GM03348 (cell line): ENCODE data around the gene RAD51B.

Experiments used
- DNase-seq: peaks from one replicate; pipeline ENCODE4 v3.0.0; 2012; ENCODE audit warnings: low spot score

RAD51B gene

DNA sequence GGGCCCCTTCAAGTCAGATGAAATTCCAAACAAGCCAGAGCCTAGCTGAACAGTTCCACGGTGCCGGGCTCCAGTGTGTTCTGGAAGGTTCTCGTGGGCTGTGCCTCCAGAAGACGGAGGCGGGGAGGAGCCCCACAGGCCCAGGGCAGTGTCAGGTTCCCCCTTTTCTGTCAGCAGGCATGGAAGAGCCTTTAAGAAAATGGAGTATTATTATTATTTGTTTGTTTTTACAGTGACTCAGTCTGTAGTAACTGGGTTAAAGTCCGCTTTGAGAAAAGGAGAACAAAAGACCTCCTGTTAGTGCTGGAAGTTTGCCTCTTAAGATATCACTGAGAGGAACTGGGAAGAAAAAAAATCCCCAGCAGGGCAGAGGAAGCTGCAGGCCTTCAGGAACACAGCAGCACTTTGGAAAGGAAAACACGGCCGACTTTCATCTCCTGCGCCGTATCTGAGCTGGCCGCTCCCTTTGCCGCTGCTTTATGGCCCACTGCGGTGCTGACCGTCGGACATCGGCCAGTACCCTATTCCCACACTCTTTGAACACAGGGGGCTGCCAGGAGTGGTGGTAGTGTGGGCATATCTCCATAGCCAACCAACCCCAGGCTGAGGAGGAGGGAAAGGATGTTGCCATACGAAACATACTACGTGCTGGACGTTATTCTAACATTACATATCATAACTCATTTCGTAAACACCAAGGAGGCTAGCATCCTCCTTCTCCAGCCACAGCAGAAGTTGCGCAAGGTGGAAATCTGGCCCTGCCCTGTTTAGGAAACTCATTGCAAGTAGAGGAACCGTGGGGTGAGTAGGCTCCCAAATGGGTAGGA is 779.3 kb downstream of the RAD51B start:
- no peak for DNase-seq

DNA sequence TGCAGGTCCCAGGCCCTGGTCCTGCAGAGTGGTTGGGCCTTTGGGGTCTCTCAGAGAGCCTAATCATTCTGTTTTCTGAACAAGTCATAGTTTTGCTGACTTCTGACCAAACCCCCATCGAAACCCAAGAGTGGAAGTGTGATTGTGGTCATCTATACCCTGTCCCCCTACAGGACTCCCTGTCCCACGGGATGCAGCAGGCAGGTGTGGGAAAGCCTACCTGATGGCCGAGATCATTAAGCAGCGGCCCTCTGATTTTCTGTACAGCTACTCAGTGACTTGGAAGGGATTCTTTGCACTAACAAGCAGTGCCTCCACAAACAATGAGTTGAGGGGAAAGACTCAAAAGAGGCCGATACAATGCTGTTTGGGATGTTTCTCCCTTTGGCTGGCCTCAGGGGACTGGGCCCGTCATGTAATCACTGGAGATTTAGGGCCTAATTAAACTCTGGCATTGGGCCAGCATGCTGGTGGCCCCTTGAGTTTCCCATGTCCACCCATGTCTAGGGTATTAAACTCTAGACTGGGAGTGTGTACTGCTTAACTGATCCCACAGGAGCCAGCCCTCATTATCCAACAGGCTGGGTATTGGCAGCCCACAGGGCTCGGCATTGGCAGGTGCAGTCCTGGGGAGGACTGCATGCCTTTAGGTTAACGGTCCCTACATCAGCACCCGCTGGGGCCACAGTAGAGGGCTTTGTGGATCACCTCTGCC is 780.5 kb downstream of the RAD51B start:
- DNase-seq = no peak

DNA sequence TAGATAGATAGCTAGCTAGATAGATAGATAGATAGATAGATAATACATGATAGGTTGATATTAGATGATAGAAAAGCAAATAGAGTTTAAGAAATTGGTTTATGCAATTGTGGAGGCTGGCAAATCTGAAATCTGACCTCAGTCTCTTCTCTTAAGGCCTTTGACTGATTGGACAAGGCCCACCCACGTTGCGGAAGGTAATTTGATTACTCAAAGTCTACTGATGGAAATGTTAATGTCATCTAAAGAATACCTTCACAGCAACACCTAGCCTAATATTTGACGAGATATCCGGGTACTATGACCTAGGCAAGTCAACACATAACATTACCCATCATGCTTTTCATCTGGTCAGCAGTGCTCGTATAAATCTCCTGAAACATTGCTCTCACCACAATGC is 782.9 kb downstream of the RAD51B start:
- DNase-seq = no peak

DNA sequence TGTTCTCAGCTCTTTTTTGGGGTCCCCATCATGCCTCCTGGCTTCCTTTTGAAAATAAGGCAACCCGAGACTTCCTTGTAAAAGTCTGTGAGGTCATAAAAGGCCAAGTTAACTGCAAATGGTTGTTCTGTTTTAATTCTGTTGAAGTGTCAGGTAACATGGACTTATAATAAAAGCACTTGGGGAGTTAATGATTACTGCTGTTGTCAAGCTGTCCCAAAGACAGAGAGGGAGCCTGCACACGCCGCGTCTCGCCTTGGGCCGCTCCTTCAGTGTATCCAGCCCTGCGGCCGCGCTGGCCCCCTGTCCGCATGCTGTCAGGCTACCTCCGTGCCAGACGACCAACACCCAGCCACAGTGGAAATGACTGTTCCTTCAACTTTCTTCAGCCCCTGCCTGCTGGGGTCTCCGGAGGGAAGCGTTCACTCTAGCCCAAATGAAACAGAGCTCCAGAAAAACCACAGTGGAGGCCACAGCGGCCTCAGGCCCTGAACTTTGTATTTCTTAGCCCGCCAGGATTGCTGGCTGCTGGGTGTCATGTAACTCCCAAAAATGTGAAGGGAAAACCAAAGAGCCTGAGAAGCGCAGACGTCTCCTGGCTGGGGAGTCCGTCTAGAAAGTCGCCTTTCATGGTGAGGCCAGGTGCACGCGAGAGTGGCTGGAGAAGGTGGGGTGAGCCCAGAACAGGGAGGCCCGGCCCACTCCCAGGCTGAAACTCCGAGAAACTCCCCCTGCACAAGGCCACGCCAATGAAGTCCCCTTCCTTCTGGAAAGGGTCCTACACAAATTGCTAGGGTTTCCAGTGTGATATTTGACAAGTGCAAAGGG is 784.2 kb downstream of the RAD51B start:
- no peak for DNase-seq

DNA sequence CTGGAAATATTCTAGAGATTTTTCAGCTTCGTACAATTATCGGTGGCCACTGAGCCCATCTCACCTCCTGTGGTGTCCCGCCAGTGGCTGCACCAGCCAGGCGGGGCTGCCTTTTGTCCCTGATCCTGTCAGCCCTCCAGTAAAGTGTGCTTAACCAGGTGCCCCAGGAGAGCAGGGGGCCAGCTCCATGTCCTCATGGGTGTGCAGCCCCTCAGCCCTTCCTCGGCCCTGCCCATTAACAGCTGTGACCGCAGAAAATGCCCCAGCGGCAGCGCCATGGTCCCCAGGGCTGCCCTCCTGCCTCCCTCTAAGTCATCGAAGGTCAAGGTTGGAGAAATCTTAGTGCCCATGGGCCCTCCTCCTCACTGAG is 784.8 kb downstream of the RAD51B start:
- no peak for DNase-seq

DNA sequence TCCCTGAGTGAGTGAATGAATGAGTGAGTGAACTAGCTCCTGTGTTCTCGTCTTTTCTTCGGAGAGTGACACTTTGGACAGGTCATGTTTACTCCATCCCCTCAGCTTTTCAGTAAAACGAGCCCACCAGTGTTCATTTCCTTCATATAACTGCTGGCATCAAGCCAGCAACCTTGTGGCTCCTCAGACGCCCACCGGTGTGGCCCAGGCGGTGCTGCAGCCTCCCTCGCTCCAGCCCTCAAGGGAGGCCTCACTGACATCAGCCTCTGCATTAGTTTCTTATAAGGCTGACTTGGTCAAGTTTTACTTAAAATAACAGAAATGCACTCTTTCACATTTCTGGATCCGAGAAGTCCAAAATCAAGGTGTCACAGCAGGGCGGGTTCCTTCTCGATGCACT is 785.2 kb downstream of the RAD51B start:
- DNase-seq = no peak

DNA sequence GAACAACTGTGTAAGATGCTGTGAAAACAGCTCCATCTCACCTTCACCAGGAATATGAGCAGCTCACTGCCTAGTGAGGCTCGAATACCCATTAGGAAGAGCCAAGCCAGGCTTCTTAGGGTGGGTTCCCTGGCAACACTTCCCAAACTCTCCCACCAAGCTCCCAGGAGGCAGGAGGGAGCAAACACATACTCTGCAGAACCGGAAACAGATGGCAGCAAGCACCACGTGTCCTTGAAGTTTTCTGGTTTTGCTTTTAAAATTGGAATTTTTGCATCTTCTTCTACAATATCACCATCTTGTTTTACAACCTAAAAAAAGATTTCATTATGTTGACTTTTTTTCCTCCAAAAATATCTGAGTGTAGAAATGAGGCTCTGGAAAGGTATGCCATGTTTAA is 786.6 kb downstream of the RAD51B start:
- no peak for DNase-seq

DNA sequence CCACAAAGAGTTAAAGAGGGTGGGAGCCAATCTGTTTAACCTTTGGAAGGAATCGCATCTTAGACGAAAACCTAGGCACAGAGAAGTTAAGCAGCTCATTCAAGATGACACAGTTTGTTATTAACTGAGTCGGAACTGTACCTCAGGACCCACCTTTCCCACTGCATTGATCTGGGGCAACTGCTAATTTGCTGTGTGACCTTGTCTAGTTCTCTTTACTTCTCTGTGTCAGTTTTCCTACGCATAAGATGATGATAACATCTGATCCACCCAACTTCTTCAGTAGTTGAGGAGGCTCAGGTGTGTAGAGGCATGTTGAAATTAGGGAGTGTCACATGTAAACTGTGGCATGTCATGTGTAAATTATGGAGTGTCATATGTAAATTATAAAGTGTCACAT is 787.1 kb downstream of the RAD51B start:
- DNase-seq = no peak

DNA sequence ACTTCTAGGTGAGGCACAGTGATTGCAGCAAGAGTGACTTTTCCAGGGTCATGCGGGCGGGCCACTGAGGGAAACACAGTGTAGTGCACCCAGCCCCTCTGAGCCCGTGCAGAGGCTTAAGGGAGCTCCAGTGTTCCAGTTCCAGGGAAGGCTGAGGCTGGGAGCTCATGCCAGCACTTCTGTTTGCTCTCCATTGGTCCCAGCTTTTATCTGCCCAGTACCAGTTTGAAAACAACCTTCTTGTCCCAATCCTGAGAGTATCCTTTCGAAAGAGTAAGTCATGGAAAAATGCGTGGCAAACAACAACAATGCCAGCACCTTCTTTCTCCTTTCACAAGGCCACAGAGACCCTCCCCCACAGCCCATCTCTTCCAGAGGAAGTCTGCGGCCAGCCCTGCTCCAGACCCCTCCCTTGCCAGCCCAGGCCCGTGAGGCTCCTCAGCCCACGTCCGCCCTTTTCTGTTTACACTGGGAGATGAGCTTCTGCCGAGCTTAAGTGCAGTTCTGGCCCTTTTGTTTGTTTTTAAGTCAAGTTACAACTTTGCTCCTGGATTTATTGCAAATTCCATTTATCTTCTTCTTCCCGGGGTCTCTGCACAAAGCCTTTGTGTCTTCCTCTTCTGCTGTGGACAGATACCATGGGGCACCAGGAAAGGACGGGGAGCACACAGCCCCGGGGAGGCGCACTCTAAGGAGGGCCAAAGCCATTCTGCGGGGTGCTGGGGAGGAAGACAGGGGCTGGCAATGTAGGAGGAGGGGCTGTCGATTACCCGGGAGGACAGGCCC is 787.7 kb downstream of the RAD51B start:
- DNase-seq = peak; percentile 35

DNA sequence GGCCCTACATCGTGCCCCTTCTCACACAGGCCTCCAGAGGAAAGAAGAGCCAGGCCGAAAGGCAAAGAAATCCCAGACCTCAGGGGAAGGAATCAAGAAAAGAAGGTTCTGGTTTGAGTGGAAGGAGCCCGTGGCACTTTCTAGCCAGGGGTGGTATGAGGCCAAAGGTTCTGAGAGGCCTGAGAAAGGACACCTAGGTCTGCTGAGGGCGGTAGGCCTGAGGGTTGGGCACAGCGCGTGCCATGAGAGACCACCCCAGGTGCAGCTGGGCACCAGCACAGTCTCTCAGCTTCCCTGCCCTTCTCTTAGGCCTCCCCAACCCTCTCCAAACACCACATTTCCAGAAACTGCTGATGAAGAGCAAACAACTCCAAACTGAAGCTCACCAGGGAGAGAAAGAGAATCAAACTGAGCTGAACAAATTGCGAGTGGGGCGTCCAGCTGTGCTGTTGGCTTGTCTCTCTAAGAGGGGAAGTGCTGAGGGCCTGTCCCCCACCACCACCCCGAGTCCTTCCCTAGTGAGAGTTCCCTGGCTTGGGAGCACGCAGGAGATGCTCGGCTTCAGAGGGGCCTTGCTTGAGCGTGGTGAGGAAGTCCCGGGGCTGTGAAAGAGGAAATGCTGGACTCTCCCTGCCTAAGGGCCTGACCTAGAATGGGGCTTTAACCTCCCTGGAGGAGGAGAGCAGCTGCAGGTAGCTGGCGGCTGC is 788.4 kb downstream of the RAD51B start:
- DNase-seq = no peak

DNA sequence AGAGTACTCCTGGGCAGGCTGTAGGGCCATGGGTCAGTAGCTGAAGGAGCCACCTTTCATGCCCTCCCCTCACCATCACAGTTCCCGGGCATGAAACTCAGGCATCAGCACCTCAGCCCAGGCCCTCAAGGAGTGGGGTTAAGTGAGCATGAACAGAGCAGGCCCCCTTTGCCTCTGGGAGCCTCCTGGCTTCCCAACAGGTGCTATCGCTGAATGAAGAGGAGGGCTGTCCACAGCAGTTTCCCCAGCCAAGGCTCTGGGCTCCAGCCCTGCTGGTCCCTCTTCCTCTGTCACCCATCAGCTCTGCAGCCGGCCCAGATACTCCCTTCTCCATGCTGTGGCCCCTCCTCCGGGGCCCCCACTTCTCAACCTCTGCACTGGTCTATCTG is 789.0 kb downstream of the RAD51B start:
- no peak for DNase-seq

DNA sequence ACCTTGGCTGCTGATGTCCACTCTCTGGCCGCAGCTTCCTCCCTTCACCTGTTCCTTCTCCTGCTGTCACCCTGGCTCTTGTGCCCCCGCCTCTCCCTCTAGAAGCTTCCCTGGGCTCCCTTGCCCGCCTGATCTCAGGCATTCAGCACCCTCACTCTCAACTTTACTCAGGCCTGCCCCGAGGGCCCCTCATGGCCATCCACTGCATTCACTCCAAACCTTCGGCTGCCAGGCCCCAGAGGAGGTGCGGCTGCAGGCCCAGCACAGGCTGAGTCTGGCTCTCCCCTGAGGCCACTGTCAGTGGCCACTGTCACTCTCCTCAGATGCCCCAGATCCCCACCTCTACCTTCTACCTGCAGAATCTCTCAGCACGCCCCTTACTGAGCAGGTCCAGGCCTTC is 789.4 kb downstream of the RAD51B start:
- no peak for DNase-seq

DNA sequence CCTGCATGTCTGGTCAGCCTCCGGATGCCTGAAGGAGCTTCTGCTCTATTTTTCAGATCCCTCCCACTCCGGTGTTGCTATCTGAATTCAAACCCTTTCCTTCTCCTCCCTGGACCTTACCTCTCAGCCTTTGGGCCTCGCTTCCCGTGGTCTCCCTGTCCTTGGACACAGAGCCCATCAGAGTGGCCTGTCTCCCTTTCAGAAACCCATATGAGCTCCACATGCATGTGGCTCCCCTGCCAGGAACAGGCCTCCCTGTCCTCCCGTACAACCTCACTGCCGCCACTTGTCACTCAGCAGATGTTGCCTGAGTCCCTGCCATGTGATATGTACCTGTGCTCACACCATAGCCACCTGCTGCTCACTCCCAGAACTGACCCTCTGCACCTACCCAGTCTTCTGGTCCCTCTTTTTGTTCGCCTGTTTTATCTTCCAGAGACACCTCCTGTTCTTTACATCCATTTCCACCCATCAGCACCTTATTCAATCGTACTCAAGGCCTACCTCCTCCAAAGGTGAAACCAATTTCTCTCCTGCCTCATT is 790.7 kb downstream of the RAD51B start:
- no peak for DNase-seq

DNA sequence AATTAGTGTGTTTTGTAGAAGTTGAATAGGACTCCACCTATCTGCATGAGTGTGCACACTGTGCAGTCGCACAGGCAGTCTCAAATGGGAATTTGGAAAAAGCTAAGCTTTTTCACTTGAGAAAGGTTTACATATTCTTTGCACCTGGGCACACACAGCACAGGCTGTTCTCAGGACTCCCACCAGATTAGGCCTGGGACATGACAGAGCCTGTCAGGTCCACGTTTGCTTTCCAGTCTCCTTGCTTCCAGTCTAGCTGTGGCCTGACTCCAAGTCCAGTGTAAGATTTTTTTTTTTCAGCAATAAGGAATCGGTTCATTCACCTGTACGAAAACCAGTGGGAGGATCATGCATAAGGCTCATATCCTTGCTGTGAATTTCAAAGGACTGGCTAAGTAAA is 792.0 kb downstream of the RAD51B start:
- no peak for DNase-seq

DNA sequence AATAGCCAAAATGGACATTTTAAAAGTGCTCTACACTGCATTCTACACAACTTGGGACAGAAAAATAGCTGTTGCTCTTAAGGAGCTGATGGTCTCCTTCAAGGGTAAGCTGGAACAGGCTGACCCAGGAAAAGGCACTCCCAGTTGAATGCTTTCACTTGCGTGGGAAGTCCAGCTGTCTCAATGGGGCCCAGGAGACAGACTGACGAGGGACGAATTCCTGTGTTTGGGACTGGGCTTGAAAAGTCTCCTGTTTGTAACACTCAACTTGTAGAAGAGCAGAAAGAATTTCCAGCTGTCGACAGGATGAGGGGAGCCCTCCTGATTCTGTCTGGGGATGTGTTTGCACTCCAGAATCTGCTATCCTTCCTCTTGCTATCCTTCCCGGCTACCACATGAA is 792.5 kb downstream of the RAD51B start:
- peak; percentile 61 for DNase-seq

DNA sequence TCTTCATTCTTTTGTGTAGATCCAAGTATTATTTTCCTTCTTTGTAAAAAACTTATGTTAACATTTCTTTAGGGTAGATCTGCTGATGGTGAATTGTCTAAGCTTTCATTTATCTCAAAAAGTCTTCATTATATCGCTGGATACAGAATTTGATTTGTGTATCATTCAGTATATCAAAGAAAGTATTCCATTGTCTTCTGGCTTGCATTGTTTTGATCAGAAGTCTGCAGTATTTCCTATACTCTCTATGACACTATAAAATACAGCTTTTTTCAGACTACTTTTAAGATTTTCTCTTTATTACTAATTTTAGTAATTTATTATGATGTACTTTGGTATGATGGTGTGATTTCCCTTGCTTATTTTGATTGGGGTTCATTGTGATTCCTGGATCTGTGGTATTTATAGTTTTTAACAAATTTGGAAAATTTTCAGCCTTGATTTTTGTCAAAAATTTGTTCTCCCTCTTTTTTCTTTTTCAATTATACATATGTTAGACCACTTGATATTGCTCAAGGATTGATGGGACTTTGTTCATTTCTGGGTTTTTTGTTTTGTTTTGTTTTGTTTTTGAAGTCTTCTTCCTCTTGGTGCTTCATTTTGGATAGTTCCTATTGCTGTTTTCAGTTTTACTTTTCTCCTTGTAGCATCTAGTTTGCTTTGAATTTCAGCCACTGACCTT is 796.8 kb downstream of the RAD51B start:
- DNase-seq = no peak

DNA sequence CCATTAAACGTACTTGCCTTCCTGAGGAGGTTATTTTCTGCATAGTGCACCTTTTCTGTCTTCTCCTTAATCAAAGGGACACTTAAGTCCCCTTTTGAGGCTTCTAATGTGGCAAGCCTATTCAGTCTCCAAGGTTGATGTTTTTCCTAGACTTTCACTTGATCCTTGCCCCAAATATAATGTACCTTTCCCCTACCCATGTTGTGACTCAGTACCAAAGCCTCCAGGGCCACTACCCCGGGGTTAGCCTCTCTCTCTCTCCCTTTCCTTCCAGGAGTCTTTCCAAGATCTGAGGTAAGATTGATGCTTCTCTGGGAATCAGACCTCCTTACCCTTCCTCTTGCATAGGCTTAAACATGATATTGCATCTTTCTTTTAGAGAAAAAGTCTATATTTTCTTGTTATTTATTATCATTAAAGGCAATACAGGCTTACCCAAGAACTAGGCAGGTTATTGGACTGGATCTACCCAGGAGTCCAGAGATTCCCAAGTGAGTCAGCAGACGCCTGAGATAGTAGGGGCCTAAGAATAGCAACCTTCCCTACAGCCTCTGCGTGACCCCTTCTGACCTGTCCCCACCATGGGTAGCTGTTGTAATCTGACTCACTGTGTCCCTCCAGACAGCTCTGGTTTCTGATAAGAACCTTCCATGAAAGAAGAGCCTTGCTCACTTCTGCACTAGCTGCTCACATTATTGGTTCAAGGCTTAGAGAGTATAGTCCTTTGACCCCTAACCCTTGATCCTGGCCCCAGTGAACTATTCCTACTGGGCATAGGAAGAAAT is 800.4 kb downstream of the RAD51B start:
- no peak for DNase-seq

DNA sequence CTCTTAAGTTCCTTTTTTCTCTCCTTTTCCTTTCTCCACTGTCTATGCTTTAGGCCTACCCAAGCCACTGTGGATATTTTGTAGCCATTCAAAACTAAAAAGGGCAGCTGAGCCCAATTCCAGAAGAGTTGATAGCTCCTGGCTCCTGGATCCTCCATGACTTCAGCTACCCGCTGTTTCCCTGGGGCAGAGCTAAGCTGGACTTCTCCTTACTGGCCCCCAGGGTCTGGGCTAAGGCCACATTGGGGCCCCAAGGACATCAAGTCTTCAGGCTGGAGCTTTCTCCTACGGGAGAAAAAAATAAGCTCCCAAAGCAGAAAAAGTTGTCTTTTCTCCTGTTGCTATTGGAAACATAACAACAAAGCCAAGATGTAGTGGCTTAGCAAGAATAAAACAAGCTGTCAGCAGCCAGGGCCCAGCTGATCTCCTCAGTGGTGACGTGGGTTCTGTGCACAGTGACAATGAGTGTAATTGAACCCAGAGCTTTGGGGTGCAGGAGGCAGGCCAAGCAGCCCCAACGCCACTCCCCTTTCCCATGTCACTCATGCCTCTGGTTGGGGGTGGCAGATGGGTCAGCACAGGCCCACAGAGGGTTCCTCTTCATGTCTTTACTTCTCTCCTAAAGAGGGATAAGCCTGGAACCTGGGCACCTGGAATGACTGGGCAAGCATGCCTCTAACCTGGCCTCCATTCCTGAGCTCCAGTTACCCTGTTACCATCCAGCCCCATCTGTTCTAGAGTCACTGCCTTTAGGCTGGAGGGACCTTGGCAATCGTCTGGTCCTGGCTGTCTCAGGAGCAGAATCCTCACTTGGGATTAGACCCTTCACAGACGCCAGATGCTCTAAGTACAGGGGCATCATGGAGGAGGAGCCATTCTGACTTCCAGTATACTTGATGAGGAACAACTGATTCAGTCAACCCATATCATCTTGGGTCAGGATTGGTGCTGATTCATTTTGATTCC is 802.1 kb downstream of the RAD51B start:
- DNase-seq = peak; percentile 57

DNA sequence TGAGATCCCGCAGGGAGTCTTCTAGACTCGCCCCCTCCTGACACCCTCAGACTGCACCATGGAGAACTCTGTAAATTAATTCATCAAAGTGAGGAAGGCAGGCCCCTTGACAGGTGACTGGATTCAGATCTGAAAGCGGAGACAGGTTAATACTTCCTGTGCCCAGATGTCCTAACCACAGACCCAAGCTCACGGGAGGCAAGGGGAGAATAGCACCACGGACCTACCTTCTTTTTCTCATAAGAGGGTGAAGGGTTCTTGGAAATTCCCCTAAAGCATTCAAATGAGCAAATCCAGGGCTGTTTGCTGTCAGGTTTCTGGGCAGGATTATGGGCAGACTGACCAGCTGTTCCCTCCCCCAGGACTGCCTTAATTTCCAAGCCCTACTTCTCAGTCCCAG is 803.3 kb downstream of the RAD51B start:
- DNase-seq = no peak
